A673 (cell line): ENCODE data around the gene FMO5.

Experiments
- CTCF ChIP-seq: fragments of 300-800, 200-600 bp; sonication (generic); conservative IDR thresholded peaks from 2 replicates; pipeline ENCODE4 v1.5.1; 2017; ENCODE audit warnings: low read depth, mild to moderate bottlenecking, antibody characterized with exemption, low read length, moderate library complexity, mixed read lengths
- EZH2 ChIP-seq: fragments of 200-600 bp; sonication (generic); IDR thresholded peaks from 2 replicates; pipeline ENCODE4 v1.6.1; 2017; ENCODE audit warnings: borderline replicate concordance, low read depth, mild to moderate bottlenecking, mixed read lengths, antibody characterized with exemption, low read length; ENCODE audit not compliant: poor library complexity, severe bottlenecking

GRCh38 chr1:147245129-147245528 is 20.0 kb upstream of the FMO5 start:
- no peak for TF ChIP-seq CTCF
- TF ChIP-seq EZH2, result no peak
